GM11168 (cell line): ENCODE data around the gene LRRC47.

Experiments used
- in situ Hi-C: fragments of 300-500 bp; cut with MboI; formaldehyde crosslinking; loops from one replicate; pipeline ENCODE4 v1.12.0; 2022; ENCODE audit warnings: low sequenced_read_pairs; ENCODE audit not compliant: unreplicated experiment

The LRRC47 gene

DNA sequence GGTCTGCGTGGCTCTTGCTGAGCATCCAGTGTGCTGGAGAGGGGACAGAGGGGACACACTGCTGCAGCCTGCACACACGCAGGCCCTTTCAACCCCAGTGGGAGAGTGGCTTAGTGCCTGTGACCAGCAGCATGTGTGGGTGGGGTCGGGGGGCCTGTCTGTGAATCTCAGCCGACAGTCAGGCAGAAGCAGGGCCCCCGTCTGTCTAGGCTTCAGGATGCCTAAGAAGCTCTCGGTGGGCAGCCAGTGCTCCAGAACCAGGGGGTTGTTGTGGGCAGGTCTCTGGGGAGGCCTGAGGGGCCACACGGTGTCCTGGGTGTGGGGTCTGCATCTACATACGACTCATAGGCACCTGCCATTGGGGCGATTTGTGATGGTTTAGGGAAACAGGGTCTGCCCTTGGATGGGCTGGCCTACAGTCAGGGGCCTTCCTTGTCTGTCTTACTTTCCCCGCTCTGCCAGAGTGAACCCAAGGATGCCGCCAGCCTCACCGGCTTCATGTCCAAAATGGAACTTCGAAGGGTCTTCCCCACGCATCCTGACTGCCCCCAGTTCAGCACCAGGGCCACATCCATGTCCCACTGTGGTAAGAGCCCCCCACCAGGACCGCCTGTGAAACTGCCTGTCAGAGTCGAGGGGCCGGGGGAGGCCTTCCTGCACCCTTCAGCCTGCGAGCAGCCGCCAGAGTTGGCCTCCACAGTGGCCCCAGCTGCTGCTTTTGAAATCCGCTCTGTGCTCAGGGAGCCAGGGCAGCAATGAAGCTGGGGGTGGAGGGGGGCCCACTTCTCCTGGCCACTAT lies 42.4 kb downstream of the LRRC47 start:
- in situ Hi-C loops, result no loop called here

DNA sequence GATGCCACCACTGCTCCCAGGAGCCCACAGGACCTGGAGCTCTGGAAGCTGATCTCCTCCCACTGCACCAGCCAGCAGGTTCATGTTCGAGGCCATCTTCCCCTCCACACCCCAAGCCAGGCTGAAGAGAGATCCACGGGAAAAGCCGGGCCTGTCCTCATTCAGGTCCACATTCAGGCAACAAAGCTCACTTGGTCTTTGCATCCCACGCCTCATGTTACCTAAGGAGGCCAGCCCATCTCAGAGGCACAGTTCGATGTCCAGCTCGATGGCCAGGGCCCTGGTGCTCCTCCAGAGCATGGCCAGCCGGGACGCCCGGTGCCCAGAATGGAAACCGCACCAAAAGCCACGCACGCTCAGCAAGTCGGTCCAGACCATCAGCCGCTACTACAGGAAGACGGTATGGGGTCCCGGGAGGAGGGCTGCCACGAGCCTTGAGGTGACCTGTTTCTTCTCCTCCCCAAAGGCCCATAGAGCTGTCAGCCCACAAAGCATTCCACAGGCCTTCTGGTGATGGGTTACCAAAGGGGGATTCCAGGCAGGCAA lies 43.8 kb downstream of the LRRC47 start, which contains the start of gene CCDC27:
TSS of gene CCDC27 (plus strand) at position 51 of the 546 bp plus-strand sequence. CDS start at position 83, 32 bp downstream.
- in situ Hi-C loops, result no loop called here

DNA sequence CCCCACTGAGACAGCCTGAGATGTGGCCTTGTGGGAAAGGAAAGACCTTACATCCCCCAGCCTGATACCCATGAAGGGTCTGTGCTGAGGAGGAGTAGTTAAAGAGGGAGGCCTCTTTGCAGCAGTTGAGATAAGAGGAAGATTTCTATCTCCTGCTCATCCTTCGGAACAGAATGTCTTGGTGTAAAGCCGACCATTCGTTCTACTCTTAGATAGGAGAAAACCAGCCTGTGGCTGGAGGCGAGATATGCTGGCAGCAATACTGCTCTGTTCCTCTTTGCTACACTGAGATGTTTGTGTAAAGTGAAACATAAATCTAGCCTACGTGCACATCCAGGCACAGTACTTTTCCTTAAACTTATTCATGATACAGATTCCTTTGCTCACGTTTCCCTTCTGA lies 45.6 kb downstream of the LRRC47 start:
- in situ Hi-C loops, result no loop called here

DNA sequence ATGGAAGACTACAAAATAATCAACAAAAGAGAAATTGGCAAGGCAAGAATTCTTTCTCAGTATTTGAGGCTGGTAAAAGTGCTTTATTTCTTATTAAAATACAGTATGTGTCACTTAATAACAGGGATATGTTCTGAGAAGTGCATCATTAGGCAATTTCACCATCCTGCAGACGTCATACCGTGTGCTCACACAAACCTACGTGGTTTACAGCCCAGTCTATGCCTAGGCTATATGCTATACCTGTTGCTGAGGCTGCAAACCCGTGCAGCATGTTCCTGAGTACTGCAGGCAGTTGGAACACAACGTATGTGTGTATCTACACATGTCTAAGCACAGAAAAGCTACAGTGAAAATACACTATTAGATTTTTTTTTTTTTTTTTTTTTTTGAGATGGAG lies 46.8 kb downstream of the LRRC47 start:
- in situ Hi-C loops, result loop anchor here (10.0 kb wide), 1 partner anchor 125 kb away; the partner anchor contains the start of gene TPRG1L

DNA sequence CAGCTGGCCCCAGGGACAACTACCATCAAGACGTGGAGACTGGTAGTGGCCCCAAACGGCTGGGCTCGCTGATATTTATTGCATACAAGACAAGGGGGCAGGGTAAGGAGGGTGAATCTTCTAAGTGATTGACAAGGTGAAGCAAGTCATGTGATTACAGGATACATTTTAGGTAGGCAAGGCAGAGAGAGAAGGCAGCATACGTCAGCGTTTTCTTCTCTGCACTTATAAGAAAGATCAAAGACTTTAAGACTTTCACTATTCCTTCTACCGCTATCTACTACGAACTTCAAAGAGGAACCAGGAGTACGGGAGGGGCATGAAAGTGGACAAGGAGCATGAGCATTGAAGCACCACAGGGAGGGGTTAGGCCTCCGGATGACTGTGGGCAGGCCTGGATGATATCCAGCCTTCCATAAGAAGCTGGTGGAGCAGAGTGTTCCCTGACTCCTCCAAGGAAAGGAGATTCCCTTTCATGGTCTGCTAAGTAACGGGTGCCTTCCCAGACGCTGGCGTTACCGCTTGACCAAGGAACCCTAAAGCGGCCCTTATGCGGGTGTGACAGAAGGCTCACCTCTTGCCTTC lies 47.9 kb downstream of the LRRC47 start:
- in situ Hi-C loops, result loop anchor here (10.0 kb wide), 1 partner anchor 124 kb away; the partner anchor contains the start of gene TPRG1L

DNA sequence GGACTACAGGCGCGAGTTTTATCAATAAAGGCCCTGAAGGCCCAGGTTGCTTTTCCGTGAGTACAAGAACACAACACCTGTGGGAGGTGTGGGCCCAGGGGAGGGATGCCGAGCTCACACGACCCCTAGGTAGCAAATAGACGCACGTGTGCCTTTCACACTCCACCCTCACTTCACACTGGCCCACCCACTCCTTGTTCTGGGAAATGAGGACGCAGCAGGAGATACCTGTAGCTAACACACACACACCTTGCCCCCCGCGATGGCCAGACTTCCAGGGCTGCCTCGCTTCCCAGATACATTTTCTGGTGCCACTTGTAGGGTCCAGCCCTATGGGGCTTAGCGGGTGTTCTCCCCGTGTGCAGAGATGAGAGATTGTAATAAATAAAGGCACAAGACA lies 48.4 kb downstream of the LRRC47 start:
- in situ Hi-C loops, result loop anchor here (10.0 kb wide), 1 partner anchor 123 kb away; the partner anchor contains the start of gene TPRG1L

DNA sequence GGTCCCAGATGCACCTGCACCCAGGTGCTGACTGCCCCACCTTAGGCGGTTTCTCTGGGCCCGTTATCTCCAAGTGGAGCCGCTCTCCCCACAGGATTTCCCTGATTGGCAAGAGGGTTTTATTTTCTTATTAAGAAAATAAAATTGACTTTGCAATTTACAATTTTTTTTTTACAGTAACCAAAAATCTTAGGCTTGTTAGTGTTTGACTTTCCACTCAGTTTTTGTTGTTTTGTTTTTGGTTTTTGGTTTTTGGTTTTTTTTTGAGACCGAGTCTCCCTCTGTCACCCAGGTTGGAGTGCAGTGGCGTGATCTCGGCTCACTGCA lies 48.8 kb downstream of the LRRC47 start:
- in situ Hi-C loops, result loop anchor here (10.0 kb wide), 1 partner anchor 123 kb away; the partner anchor contains the start of gene TPRG1L

DNA sequence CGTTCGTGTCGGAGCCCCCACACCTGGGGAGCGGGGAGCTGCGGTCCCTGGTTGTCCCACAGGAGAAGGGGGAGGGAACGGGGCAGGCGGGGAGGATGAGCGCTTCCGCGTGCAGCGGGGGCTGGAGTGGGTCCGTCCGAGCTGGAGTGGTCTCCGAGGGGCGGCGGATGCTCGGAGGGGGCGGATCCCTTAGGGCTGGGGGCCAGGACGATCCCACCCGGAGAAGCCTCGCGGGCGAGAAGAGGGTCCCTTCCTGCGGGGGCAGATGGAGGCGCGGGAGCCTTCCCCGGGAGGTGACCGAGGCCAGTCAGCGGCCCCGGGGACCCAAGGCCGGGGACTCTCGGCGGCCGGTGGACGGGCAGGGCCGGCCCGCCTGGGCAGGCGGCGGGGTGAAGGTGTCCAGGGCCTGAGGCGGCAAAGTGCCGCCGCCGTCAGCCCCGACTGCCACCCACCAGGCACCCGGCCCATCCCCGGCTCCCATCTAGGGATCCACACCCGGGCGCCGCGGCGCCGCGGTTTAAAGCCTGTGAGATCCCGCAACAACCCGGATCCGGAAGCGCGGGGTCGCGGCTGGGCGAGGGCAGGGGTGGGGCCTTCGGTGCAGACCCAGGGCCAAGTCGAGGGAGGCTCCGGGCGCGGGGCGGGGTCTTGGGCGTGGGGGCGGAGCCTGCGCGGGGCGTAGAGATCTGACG lies 49.3 kb downstream of the LRRC47 start:
- in situ Hi-C loops, result loop anchor here (10.0 kb wide), 1 partner anchor 122 kb away; the partner anchor contains the start of gene TPRG1L

DNA sequence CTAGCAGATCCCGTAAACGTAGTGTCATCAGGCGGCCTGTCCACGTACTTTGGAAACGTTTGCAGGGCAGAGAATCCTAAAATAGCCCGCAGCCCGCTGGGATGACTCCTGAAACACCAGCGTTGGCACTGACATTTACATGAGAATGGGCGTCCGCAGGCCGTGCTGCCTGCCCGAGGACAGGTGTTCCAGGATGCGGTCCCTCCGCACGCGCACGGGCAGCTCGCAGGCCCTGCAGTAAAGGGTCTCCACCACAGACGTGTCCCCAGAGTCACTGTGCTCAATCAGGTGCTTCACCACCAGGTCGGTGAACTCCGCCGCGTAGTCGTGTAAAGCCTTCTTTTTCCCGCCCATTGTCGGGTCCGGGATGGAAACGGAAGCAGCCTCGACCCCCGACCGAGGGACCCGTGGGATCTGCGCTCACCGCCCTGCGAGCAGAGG lies 49.9 kb downstream of the LRRC47 start:
- in situ Hi-C loops, result loop anchor here (10.0 kb wide), 1 partner anchor 122 kb away; the partner anchor contains the start of gene TPRG1L

DNA sequence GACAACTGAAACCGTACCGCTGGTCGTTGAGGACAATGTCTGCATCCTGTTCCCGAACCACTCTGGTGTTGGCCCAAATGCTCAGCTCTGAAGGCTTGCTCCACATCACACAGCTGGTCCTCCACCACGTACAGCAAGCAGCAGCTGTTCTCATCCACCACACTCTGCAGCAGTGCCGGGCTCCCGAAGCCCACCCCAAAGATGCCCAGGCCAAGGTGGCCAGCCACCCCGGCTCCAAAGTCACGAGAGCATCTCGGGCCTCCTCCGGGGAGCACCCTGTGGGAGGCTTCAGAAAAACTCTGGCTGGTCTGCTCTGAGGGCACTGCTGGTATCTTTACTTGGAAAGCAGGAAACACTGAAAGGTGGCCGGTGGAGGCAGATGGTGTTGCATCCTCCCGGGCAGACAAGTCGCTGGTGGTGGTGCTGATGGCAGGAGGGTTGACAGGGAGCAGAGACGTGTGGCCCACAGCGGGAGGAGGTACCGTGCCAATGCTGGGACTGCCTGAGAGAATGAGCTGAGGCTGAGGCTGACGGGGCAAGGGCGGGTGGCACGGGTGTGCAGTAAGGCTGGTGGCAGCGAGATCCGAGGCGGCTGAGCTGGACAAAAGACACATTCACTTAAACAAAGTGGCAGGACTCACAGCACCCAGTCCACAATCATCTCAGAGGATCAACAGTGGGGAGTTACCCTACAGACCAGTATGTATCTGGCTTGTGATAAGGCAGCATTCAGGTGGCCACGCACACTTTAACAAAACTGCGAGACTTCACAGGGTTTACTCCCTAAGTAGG lies 50.5 kb downstream of the LRRC47 start:
- in situ Hi-C loops, result loop anchor here (10.0 kb wide), 1 partner anchor 121 kb away; the partner anchor contains the start of gene TPRG1L

DNA sequence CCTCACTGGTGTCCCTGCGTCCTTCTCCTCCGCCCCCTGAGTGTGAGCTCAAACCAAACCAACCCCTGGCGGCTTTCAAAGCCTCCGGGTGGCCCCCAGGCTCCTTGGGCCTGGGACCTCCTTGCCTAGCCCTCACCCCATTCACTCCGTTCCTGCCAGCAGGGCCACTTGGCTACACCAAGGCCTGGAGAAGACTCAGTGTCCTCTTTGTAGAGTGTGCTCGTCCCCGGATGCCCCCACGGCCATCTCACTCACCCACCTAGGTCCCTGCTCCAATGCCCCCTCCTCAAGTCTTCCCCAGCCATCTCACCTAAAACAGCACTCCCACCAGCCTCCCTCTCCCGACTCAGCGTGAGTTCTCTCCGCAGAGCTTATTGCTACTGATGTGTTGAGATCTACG lies 51.2 kb downstream of the LRRC47 start:
- in situ Hi-C loops, result loop anchor here (10.0 kb wide), 1 partner anchor 120 kb away; the partner anchor contains the start of gene TPRG1L

DNA sequence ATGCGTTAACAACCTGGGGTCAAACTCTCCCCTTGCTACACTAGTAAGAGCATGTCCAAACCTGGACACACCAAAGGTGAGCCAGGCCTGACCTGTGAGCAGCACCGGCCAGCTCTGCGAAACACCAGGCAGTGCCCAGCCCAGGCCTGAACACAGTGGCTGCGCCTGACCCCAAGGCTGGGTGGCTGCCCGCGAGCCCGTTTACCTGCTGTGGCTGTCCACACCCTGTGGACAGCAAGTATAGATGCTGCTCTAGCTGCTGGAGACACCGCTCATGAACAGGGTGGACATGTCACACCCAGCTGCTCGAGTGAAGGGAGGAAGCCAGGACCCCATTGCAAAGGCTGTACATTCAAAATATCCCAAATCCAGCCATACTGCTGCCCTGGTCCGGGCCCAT lies 51.7 kb downstream of the LRRC47 start:
- in situ Hi-C loops, result loop anchor here (10.0 kb wide), 1 partner anchor 120 kb away; the partner anchor contains the start of gene TPRG1L

DNA sequence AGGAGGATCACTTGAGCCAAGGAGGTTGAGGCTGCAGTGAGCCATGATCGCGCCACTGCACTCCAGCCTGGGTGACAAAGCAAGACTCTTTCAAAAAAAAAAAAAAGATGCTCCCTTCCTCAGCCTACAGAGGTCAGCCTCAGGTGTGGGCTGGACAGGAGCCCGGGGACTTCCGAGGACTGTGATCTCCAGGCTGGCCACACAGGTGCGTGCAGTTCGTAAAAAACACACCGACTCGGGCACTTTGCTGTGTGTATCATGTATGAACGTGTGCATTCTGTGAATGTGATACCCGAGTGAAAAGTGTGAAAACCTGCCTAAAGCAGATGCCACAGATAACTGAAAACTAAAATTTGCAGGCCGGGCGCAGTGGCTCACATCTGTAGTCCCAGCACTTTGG lies 52.5 kb downstream of the LRRC47 start:
- in situ Hi-C loops, result loop anchor here (10.0 kb wide), 1 partner anchor 119 kb away; the partner anchor contains the start of gene TPRG1L

DNA sequence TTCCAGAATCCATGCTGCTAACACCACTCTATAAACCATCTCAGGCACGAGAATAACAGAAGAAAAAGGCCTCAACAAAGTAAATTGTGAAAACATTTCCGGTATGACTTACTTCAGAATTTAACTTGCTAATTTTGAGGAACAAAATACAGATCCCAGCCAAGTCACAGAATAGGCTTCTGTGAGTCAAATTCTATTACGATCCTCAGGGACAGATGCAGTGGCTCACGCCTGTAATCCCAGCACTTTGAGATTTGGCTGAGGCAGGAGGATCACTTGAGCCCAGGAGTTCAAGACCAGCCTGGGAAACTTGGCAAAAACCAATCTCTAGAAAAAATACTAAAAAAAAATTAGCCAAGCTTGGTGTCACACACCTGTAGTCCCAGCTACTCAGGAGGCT lies 52.9 kb downstream of the LRRC47 start:
- in situ Hi-C loops, result loop anchor here (10.0 kb wide), 1 partner anchor 119 kb away; the partner anchor contains the start of gene TPRG1L

DNA sequence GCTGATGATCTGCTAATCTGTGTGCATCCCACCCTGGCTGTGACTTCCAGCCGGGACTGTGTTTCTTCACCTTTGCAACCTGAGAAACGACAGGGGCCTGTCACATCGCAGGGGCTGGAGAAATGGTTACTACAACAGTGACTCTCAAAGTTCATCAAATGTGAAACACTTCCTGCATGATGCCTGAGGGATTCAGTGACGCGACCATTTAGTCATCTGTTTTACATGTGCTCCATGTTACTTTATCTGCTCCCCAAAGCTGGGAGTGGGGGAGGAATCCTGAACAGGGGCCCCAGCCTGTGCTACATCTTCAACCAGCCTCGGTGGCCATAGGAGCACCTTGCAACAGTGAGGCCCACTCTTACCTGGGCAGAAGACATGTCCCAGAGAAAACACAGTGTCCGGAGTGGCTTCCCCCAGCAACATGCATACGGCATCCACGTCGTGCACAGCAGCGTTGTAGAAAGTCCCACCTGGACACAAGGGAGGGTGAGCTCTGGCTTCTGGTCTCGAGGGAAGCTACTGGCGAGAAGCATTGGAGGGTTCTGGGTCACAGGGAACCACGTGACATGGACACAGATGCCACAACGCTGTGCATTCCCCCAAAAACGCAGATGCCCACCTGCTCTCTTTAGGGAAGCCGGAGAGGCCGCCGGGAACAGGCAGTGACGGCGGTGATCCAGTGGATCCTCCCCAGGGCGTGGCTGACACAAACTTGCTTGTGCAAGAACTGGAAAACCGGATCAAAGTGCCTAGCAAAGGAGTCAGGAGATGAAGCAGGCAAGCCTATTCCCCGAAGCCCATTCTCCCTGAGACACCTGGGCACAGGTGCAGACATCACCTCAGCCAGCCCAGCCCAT lies 53.6 kb downstream of the LRRC47 start:
- in situ Hi-C loops, result loop anchor here (10.0 kb wide), 1 partner anchor 118 kb away; the partner anchor contains the start of gene TPRG1L

DNA sequence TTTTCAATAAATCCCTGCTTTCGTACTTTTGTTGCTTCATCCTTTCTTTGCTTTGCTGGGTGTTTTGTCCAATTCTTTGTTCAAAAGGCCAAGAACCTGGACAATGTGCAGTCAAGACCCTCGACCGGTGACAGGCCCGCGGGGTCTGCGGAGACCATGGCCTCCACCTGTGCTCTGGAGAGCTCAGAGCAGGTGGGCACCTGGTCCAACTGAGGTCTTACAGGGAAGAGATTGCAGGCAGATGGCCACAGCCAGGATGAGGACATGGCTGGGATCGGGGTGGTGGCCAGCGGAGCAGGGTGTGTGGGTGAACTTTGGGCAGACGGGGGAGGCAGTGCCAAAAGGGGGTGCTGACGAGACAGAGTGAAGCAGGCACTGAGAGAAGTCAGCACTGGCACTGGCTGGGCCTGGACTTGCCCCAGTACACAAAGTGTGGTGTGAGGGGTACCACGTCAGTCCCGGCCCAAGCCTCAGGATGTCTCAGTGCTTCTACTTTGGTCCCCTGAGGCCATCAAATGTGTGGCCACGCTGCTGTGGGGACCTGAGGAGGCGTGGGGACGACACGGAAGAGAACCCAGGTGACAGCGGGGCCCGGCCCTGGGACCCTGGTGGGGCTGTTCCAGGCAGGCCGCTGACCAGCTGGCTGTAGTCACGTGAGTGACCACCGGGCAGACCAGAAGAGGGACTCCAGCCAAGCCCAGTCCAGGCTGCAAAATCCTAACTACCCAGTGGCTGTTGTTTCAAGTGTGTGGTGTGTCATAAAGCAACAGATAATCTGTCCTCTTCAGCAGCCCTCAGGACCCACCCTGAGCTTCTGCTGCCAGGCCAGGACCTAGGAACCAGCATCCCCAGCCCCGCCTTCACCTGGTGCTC lies 54.5 kb downstream of the LRRC47 start:
- in situ Hi-C loops, result loop anchor here (10.0 kb wide), 1 partner anchor 117 kb away; the partner anchor contains the start of gene TPRG1L

DNA sequence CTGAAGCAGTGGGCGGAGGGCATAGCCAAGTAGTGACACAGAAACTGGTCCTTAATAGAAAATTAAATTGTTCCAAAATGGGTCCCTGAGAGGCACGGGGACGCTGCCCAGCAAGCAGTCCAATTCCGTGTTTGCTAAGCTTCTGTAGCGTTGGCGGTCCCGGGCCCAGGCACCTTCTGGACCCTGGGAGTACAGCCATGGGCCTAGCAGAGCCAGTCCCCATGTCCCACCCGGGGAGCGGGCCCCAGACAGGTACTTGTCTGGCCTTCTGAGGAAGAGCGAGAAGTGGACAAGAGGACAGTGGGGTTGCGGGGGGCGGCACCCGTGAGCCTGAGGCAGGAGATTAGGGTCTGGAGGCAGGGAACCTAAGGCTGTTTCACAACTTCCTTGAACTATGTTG lies 55.5 kb downstream of the LRRC47 start:
- in situ Hi-C loops, result loop anchor here (10.0 kb wide), 1 partner anchor 116 kb away; the partner anchor contains the start of gene TPRG1L
